ENCODE measurements around the gene ZFYVE21.

ZFYVE21 gene

DNA sequence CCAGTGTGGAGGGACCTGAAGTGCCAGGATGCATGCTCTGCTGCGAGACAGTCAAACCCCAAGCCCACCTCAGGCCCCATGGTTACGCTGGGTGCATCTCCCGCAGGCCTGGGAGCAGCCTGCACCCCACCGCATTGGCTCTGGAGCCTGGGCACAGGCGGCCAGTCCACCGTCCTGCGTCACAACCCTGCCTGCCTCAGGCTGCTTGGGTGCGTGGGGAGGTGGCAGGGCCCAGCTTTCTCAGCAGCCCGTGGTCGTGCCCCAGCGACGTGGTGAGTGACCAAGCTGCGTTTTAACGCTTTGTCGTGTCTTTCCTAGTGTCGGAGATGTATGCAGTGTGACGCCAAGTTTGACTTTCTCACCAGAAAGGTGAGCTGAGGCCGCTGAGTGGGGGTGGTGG is 10.9 kb downstream of the ZFYVE21 start:
- no peak overlapping the region for H2AFZ ChIP-seq (ENCODE audit: insufficient read depth, low read length, poor library complexity)
- no peak overlapping the region for H3K23ac ChIP-seq (ENCODE audit: low read length)
- no peak for DNase-seq
- no peak overlapping the region for H3K4me2 ChIP-seq (ENCODE audit: low read length)
- H3K18ac ChIP-seq (ENCODE audit: low read length) = no peak overlapping the region
- peaks cover 38 to 49% of the 10 kb centered on the region in 2 experiments for H3K36me3 ChIP-seq (ENCODE audit: control insufficient read depth in 1 of 2, insufficient read depth in 2 of 2, low read length in 2 of 2)
- H3K79me1 ChIP-seq (ENCODE audit: low read length) = no peaks in the 10 kb centered on the region
- H4K91ac ChIP-seq (ENCODE audit: low read depth, low read length) = no peak overlapping the region
- H3K9me3 ChIP-seq (ENCODE audit: insufficient read depth, low read depth, low read length) = no peaks in the 10 kb centered on the region
- no peak overlapping the region for H3K9ac ChIP-seq (ENCODE audit: low read length)
- no peak overlapping the region for H2BK12ac ChIP-seq (ENCODE audit: low read length)
- no peaks in the 10 kb centered on the region for H3K27me3 ChIP-seq (ENCODE audit: insufficient read depth, low read length)
- H2BK120ac ChIP-seq (ENCODE audit: insufficient read depth, low read length, poor library complexity) = no peak overlapping the region
- no peak overlapping the region for H2AK5ac ChIP-seq (ENCODE audit: low read length)
- no peak overlapping the region for H3K4ac ChIP-seq (ENCODE audit: low read depth, low read length)
- peak overlapping the region; percentile 2 for H3K4me3 ChIP-seq (ENCODE audit: low read depth, low read length)
- no peak overlapping the region for H3K27ac ChIP-seq (ENCODE audit: low read depth, low read length)
- no peak overlapping the region for H4K12ac ChIP-seq (ENCODE audit: low read depth, low read length)
- no peak overlapping the region for H4K8ac ChIP-seq (ENCODE audit: low read depth, low read length)
- no peak overlapping the region for H3K14ac ChIP-seq (ENCODE audit: low read length)
- no CpG with 5 or more reads among the region's 18 CpGs for WGBS (ENCODE audit: extremely low coverage, insufficient coverage, insufficient read length)
- H3K4me1 ChIP-seq (ENCODE audit: control insufficient read depth in 1 of 2, insufficient read depth in 2 of 2, low read length in 2 of 2) = no peaks in the 10 kb centered on the region
- H2BK5ac ChIP-seq (ENCODE audit: low read depth, low read length, poor library complexity) = no peak overlapping the region
- peaks cover 1% of the 10 kb centered on the region for H3K79me2 ChIP-seq (ENCODE audit: control insufficient read depth, insufficient read depth, low read length, poor library complexity)

- no peak overlapping the region for H3K4ac ChIP-seq (ENCODE audit: low read depth, low read length)
- H2BK12ac ChIP-seq (ENCODE audit: low read length) = no peak overlapping the region
- no peak overlapping the region for H4K8ac ChIP-seq (ENCODE audit: low read depth, low read length)
- H3K36me3 ChIP-seq (ENCODE audit: control insufficient read depth in 1 of 2, insufficient read depth in 2 of 2, low read length in 2 of 2) = peaks cover 46 to 59% of the 10 kb centered on the region in 2 experiments
- no CpG with 5 or more reads among the region's 53 CpGs for WGBS (ENCODE audit: extremely low coverage, insufficient coverage, insufficient read length)
- H3K9ac ChIP-seq (ENCODE audit: low read length) = no peak overlapping the region
- H2BK120ac ChIP-seq (ENCODE audit: insufficient read depth, low read length, poor library complexity) = no peak overlapping the region
- H3K79me1 ChIP-seq (ENCODE audit: low read length) = no peaks in the 10 kb centered on the region
- no peak overlapping the region for H3K18ac ChIP-seq (ENCODE audit: low read length)
- H4K12ac ChIP-seq (ENCODE audit: low read depth, low read length) = no peak overlapping the region
- no peak overlapping the region for H3K23ac ChIP-seq (ENCODE audit: low read length)
- no peak overlapping the region for H3K4me3 ChIP-seq (ENCODE audit: low read depth, low read length)
- peaks cover 2% of the 10 kb centered on the region for H3K9me3 ChIP-seq (ENCODE audit: insufficient read depth, low read depth, low read length)
- peaks cover 1% of the 10 kb centered on the region for H3K79me2 ChIP-seq (ENCODE audit: control insufficient read depth, insufficient read depth, low read length, poor library complexity)
- no peak overlapping the region for H3K4me2 ChIP-seq (ENCODE audit: low read length)
- no peaks in the 10 kb centered on the region for H3K27me3 ChIP-seq (ENCODE audit: insufficient read depth, low read length)
- no peak overlapping the region for H4K91ac ChIP-seq (ENCODE audit: low read depth, low read length)
- H3K4me1 ChIP-seq (ENCODE audit: control insufficient read depth in 1 of 2, insufficient read depth in 2 of 2, low read length in 2 of 2) = peaks cover 0 to under 1% of the 10 kb centered on the region in 2 experiments
- H2AK5ac ChIP-seq (ENCODE audit: low read length) = no peak overlapping the region
- no peak overlapping the region for H2BK5ac ChIP-seq (ENCODE audit: low read depth, low read length, poor library complexity)
- H2AFZ ChIP-seq (ENCODE audit: insufficient read depth, low read length, poor library complexity) = no peak overlapping the region
- no peak for DNase-seq
- no peak overlapping the region for H3K27ac ChIP-seq (ENCODE audit: low read depth, low read length)
- H3K14ac ChIP-seq (ENCODE audit: low read length) = no peak overlapping the region
Measured at GRCh38 chr14:103727313-103727980, 11.8 kb downstream of the ZFYVE21 start.

GRCh38 chr14:103728141-103728540 is 12.5 kb downstream of the ZFYVE21 start:
- Histone ChIP-seq H2BK120ac (ENCODE audit: insufficient read depth, low read length, poor library complexity) (no peak overlapping the region), H3K18ac (ENCODE audit: low read length) (no peak overlapping the region), H2BK5ac (ENCODE audit: low read depth, low read length, poor library complexity) (no peak overlapping the region), H3K4me2 (ENCODE audit: low read length) (no peak overlapping the region), H2AFZ (ENCODE audit: insufficient read depth, low read length, poor library complexity) (no peak overlapping the region), H3K9me3 (ENCODE audit: insufficient read depth, low read depth, low read length) (peaks cover 5% of the 10 kb centered on the region), H3K36me3 (ENCODE audit: control insufficient read depth in 1 of 2, insufficient read depth in 2 of 2, low read length in 2 of 2) (peaks cover 46 to 64% of the 10 kb centered on the region in 2 experiments), H3K14ac (ENCODE audit: low read length) (no peak overlapping the region), H3K23ac (ENCODE audit: low read length) (no peak overlapping the region), H3K79me1 (ENCODE audit: low read length) (no peaks in the 10 kb centered on the region), H4K91ac (ENCODE audit: low read depth, low read length) (no peak overlapping the region), H3K79me2 (ENCODE audit: control insufficient read depth, insufficient read depth, low read length, poor library complexity) (peaks cover 1% of the 10 kb centered on the region), H2BK12ac (ENCODE audit: low read length) (no peak overlapping the region), H3K4me3 (ENCODE audit: low read depth, low read length) (no peak overlapping the region), H3K27me3 (ENCODE audit: insufficient read depth, low read length) (no peaks in the 10 kb centered on the region), H3K9ac (ENCODE audit: low read length) (no peak overlapping the region), H2AK5ac (ENCODE audit: low read length) (no peak overlapping the region), H3K4ac (ENCODE audit: low read depth, low read length) (no peak overlapping the region), H3K4me1 (ENCODE audit: control insufficient read depth in 1 of 2, insufficient read depth in 2 of 2, low read length in 2 of 2) (peaks cover 0 to 5% of the 10 kb centered on the region in 2 experiments), H3K27ac (ENCODE audit: low read depth, low read length) (no peak overlapping the region), H4K12ac (ENCODE audit: low read depth, low read length) (no peak overlapping the region), H4K8ac (ENCODE audit: low read depth, low read length) (no peak overlapping the region)
- no peak for DNase-seq
- no CpG with 5 or more reads among the region's 19 CpGs for WGBS (ENCODE audit: extremely low coverage, insufficient coverage, insufficient read length)

- Histone ChIP-seq H3K18ac (ENCODE audit: low read length) (no peak overlapping the region), H2AK5ac (ENCODE audit: low read length) (no peak overlapping the region), H3K27ac (ENCODE audit: low read depth, low read length) (no peak overlapping the region), H4K91ac (ENCODE audit: low read depth, low read length) (no peak overlapping the region), H3K9me3 (ENCODE audit: insufficient read depth, low read depth, low read length) (peaks cover 5% of the 10 kb centered on the region), H3K9ac (ENCODE audit: low read length) (no peak overlapping the region), H4K8ac (ENCODE audit: low read depth, low read length) (no peak overlapping the region), H3K4me3 (ENCODE audit: low read depth, low read length) (no peak overlapping the region), H3K36me3 (ENCODE audit: control insufficient read depth in 1 of 2, insufficient read depth in 2 of 2, low read length in 2 of 2) (peaks cover 46 to 64% of the 10 kb centered on the region in 2 experiments), H3K4me2 (ENCODE audit: low read length) (no peak overlapping the region), H3K79me1 (ENCODE audit: low read length) (no peaks in the 10 kb centered on the region), H2AFZ (ENCODE audit: insufficient read depth, low read length, poor library complexity) (no peak overlapping the region), H2BK120ac (ENCODE audit: insufficient read depth, low read length, poor library complexity) (no peak overlapping the region), H2BK12ac (ENCODE audit: low read length) (no peak overlapping the region), H3K79me2 (ENCODE audit: control insufficient read depth, insufficient read depth, low read length, poor library complexity) (peaks cover under 1% of the 10 kb centered on the region), H4K12ac (ENCODE audit: low read depth, low read length) (no peak overlapping the region), H3K4me1 (ENCODE audit: control insufficient read depth in 1 of 2, insufficient read depth in 2 of 2, low read length in 2 of 2) (peaks cover 3 to 8% of the 10 kb centered on the region in 2 experiments), H3K27me3 (ENCODE audit: insufficient read depth, low read length) (no peaks in the 10 kb centered on the region), H2BK5ac (ENCODE audit: low read depth, low read length, poor library complexity) (no peak overlapping the region), H3K14ac (ENCODE audit: low read length) (no peak overlapping the region), H3K23ac (ENCODE audit: low read length) (no peak overlapping the region), H3K4ac (ENCODE audit: low read depth, low read length) (no peak overlapping the region)
- WGBS (ENCODE audit: extremely low coverage, insufficient coverage, insufficient read length) = no CpG with 5 or more reads among the region's 12 CpGs
- no peak for DNase-seq
Measured at GRCh38 chr14:103728721-103729120, 13.1 kb downstream of the ZFYVE21 start.
